Measurements from ENCODE around the gene AKNA. TPM values are rescaled to one million over a fixed set of nuclear protein-coding genes. Genes with fewer than 3 reads are reported as not detected.

The AKNA gene
- total and polyA plus RNA-seq, 4 donors: 29.5 to 79.5 (median 48.6) TPM

DNA sequence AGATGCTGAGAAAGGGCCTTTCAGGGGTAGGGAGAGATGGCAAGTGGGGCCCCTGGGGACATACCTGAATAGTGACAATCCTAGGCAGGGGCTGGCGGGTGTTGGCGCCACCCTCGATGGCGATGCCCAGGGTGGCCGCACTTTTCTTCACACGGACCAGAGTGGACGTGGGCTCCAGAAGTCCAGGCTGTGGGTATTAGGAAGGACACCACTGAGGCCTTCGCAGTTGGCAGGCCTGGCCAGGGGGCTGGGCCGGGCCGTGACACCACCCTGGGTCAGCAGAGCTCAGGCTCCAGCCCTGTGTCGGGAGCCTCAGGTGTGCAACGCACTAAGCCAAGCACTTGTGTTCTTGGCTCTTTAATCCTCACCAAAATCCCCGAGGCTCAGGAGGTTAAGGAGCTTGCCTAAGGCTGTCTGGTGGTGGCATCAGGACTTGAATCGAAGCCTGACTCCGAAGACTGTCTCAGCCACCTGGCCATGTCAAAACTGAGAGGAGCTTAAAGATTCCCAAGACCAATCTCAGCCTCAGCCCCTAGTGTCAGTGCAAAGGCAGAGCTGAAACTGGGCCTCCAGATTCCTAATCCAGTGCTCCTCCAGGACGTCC lies 15.5 kb upstream of the AKNA start:
- H3K27ac ChIP-seq (ENCODE audit: low read depth in 1 of 2, low read length in 1 of 2): no peak overlapping the region
- H3K27me3 ChIP-seq (ENCODE audit: control insufficient read depth in 3 of 3, insufficient read depth in 3 of 3, low read length in 2 of 3): no peaks in the 10 kb centered on the region
- DNase-seq (no peak), ATAC-seq (ENCODE audit: insufficient read depth, low FRiP score) (no peak)
- H3K4me3 ChIP-seq: no peak overlapping the region
- 91 to 98% methylated on average over 16 of the region's 16 CpGs for WGBS, 2 donors
- TF ChIP-seq, protein P1, sequence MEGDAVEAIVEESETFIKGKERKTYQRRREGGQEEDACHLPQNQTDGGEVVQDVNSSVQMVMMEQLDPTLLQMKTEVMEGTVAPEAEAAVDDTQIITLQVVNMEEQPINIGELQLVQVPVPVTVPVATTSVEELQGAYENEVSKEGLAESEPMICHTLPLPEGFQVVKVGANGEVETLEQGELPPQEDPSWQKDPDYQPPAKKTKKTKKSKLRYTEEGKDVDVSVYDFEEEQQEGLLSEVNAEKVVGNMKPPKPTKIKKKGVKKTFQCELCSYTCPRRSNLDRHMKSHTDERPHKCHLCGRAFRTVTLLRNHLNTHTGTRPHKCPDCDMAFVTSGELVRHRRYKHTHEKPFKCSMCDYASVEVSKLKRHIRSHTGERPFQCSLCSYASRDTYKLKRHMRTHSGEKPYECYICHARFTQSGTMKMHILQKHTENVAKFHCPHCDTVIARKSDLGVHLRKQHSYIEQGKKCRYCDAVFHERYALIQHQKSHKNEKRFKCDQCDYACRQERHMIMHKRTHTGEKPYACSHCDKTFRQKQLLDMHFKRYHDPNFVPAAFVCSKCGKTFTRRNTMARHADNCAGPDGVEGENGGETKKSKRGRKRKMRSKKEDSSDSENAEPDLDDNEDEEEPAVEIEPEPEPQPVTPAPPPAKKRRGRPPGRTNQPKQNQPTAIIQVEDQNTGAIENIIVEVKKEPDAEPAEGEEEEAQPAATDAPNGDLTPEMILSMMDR (IDR thresholded peaks at IDR 0.05; ENCODE audit: control extremely low read depth, extremely low read depth): no peak
- no peaks in the 10 kb centered on the region for H3K4me1 ChIP-seq (ENCODE audit: control insufficient read depth in 5 of 5, insufficient read depth in 5 of 5, low read length in 5 of 5)
- no peaks in the 10 kb centered on the region for H3K9me3 ChIP-seq (ENCODE audit: control insufficient read depth in 4 of 4, insufficient read depth in 3 of 4, low read length in 3 of 4)
- H3K9ac ChIP-seq (ENCODE audit: insufficient read depth in 1 of 2, low read length in 2 of 2): no peak overlapping the region
- no peaks in the 10 kb centered on the region for H3K36me3 ChIP-seq (ENCODE audit: control insufficient read depth in 4 of 4, insufficient read depth in 4 of 4, low read length in 4 of 4)

DNA sequence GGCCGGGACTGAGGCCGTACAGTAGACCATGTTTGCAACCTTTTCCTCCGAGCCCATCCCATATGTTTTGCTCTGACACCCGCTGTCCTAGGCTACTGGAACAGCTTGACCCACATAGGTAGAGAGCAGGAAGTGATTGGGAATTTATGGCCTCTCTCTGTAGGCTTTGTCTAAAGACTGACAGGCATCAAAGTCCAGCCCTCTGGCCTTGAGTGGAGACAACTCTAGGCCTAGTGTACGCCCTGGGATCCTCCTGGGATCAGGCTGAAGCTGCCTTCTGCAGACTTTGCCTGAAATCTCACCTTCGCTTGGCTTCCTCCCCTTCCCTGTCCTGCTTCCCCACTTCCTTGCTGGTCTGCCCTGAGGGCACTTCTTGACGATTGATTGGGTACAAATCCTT lies 13.6 kb upstream of the AKNA start:
- 73 to 83% methylated on average over 7 of the region's 7 CpGs for WGBS, 2 donors
- ATAC-seq (ENCODE audit: insufficient read depth, low FRiP score): no peak
- no peak overlapping the region for H3K9ac ChIP-seq (ENCODE audit: insufficient read depth in 1 of 2, low read length in 2 of 2)

DNA sequence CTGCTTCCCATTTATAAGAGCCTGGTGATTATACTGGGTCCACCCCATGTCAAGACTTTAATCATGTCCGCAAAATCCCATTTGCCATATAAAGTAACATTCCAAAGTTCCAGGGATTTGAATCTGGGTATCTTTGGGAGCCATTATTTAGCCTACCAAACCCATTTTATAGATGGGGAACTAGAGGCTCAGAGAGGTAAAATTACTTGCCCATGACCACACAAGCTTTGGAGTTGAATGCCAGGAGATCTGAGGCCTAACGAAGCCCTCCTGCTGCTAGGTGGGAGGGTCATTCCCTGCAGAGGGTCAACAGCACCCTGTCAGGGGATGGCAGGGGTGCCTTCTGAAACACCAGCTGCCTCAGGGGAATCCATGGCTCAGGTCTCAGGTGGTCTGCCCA lies 13.0 kb upstream of the AKNA start:
- TF ChIP-seq, protein P1 (IDR thresholded peaks at IDR 0.05; ENCODE audit: control extremely low read depth, extremely low read depth): no peak
- DNase-seq: no peak

More for the DNA sequence above, 13.6 kb upstream of the AKNA start:
- Histone ChIP-seq H3K36me3 (ENCODE audit: control insufficient read depth in 4 of 4, insufficient read depth in 4 of 4, low read length in 4 of 4) (no peaks in the 10 kb centered on the region), H3K9me3 (ENCODE audit: control insufficient read depth in 4 of 4, insufficient read depth in 3 of 4, low read length in 3 of 4) (no peaks in the 10 kb centered on the region), H3K27ac (ENCODE audit: low read depth in 1 of 2, low read length in 1 of 2) (no peak overlapping the region), H3K4me1 (ENCODE audit: control insufficient read depth in 5 of 5, insufficient read depth in 5 of 5, low read length in 5 of 5) (peaks cover 0 to 13% (median 0%) of the 10 kb centered on the region in 5 donors), H3K27me3 (ENCODE audit: control insufficient read depth in 3 of 3, insufficient read depth in 3 of 3, low read length in 2 of 3) (no peaks in the 10 kb centered on the region), H3K4me3 (no peak overlapping the region)
- DNase-seq: no peak
- TF ChIP-seq, protein P1 (IDR thresholded peaks at IDR 0.05; ENCODE audit: control extremely low read depth, extremely low read depth): no peak

DNA sequence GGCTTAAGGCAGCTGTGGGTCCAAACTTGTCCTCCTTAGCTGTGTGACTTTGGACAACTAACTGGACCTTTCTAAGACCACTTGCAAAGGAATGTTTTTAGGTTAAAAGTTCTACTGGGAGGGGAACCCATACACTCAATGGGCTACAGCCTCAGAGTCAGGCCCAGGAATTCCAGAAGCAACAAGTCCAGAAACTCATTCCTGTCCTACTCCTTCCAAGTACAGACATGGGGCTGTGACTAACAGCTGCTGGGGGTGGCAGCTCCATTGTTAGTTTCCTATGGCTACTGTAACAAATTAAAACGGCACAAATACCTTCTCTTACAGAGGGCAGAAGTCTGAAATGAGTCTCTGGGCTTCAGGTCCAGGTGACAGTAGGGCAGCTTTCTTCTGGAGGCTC lies 12.4 kb upstream of the AKNA start:
- Histone ChIP-seq H3K9ac (ENCODE audit: insufficient read depth in 1 of 2, low read length in 2 of 2) (no peak overlapping the region), H3K9me3 (ENCODE audit: control insufficient read depth in 4 of 4, insufficient read depth in 3 of 4, low read length in 3 of 4) (no peaks in the 10 kb centered on the region), H3K27ac (ENCODE audit: low read depth in 1 of 2, low read length in 1 of 2) (no peak overlapping the region), H3K36me3 (ENCODE audit: control insufficient read depth in 4 of 4, insufficient read depth in 4 of 4, low read length in 4 of 4) (peaks cover 0 to 3% (median 0%) of the 10 kb centered on the region in 4 donors), H3K4me3 (no peak overlapping the region), H3K4me1 (ENCODE audit: control insufficient read depth in 5 of 5, insufficient read depth in 5 of 5, low read length in 5 of 5) (peaks cover 0 to 24% (median 2%) of the 10 kb centered on the region in 5 donors), H3K27me3 (ENCODE audit: control insufficient read depth in 3 of 3, insufficient read depth in 3 of 3, low read length in 2 of 3) (no peaks in the 10 kb centered on the region)
- WGBS, 2 donors: 59 to 71% methylated on average over 1 of the region's 1 CpG
- TF ChIP-seq, protein P1 (IDR thresholded peaks at IDR 0.05; ENCODE audit: control extremely low read depth, extremely low read depth): no peak
- ATAC-seq (ENCODE audit: insufficient read depth, low FRiP score) (no peak), DNase-seq (no peak)

More for the DNA sequence above, 13.0 kb upstream of the AKNA start:
- 74 to 83% methylated on average over 2 of the region's 2 CpGs for WGBS, 2 donors
- H3K27ac ChIP-seq (ENCODE audit: low read depth in 1 of 2, low read length in 1 of 2): no peak overlapping the region
- ATAC-seq (ENCODE audit: insufficient read depth, low FRiP score): no peak
- no peak overlapping the region for H3K4me3 ChIP-seq
- no peak overlapping the region for H3K9ac ChIP-seq (ENCODE audit: insufficient read depth in 1 of 2, low read length in 2 of 2)
- no peaks in the 10 kb centered on the region for H3K9me3 ChIP-seq (ENCODE audit: control insufficient read depth in 4 of 4, insufficient read depth in 3 of 4, low read length in 3 of 4)
- H3K4me1 ChIP-seq (ENCODE audit: control insufficient read depth in 5 of 5, insufficient read depth in 5 of 5, low read length in 5 of 5): peaks cover 0 to 19% (median 0%) of the 10 kb centered on the region in 5 donors
- no peaks in the 10 kb centered on the region for H3K27me3 ChIP-seq (ENCODE audit: control insufficient read depth in 3 of 3, insufficient read depth in 3 of 3, low read length in 2 of 3)
- H3K36me3 ChIP-seq (ENCODE audit: control insufficient read depth in 4 of 4, insufficient read depth in 4 of 4, low read length in 4 of 4): peaks cover 0 to 3% (median 0%) of the 10 kb centered on the region in 4 donors

Data from lung (tissue), 12 donors.